8988T (cell line): ENCODE results near the gene FGD3.

ENCODE experiments used
- DNase-seq: peaks from one replicate; pipeline ENCODE4 v3.0.0; 2011

FGD3 gene

GRCh38 chr9:93058355-93059010 lies 111.2 kb downstream of the FGD3 start, which contains the start of gene SUSD3:
SUSD3 (plus strand) TSS chr9:93058701; CDS start chr9:93058743, 42 bp downstream.
- DNase-seq = no peak

- DNase-seq = no peak
Measured at GRCh38 chr9:93059011-93059714, 111.8 kb downstream of the FGD3 start.

- DNase-seq = no peak
Measured at GRCh38 chr9:93059715-93060578, 112.6 kb downstream of the FGD3 start.

GRCh38 chr9:93060746-93061259 lies 113.5 kb downstream of the FGD3 start:
- DNase-seq = no peak

- no peak for DNase-seq
Measured at GRCh38 chr9:93061260-93061751, 114.0 kb downstream of the FGD3 start.

- no peak for DNase-seq
Measured at GRCh38 chr9:93061791-93062763, 114.8 kb downstream of the FGD3 start.

- DNase-seq = no peak
Measured at GRCh38 chr9:93064392-93065134, 117.2 kb downstream of the FGD3 start.

- DNase-seq = no peak
Measured at GRCh38 chr9:93065135-93065720, 117.9 kb downstream of the FGD3 start.

GRCh38 chr9:93066978-93067603 lies 119.8 kb downstream of the FGD3 start:
- DNase-seq = no peak

- DNase-seq = no peak
Measured at GRCh38 chr9:93068956-93069355, 121.6 kb downstream of the FGD3 start.

GRCh38 chr9:93071464-93071863 lies 124.1 kb downstream of the FGD3 start:
- DNase-seq = peak; percentile 49

GRCh38 chr9:93072383-93072795 lies 125.1 kb downstream of the FGD3 start:
- DNase-seq = no peak

- DNase-seq = no peak
Measured at GRCh38 chr9:93076101-93076791, 128.9 kb downstream of the FGD3 start.

- DNase-seq = no peak
Measured at GRCh38 chr9:93076792-93077128, 129.4 kb downstream of the FGD3 start.

- no peak for DNase-seq
Measured at GRCh38 chr9:93077367-93077766, 130.0 kb downstream of the FGD3 start.

GRCh38 chr9:93077811-93078210 lies 130.5 kb downstream of the FGD3 start:
- DNase-seq = no peak

GRCh38 chr9:93079371-93079770 lies 132.0 kb downstream of the FGD3 start:
- DNase-seq = no peak

- DNase-seq = no peak
Measured at GRCh38 chr9:93080406-93080805, 133.1 kb downstream of the FGD3 start.

GRCh38 chr9:93081081-93081529 lies 133.8 kb downstream of the FGD3 start:
- no peak for DNase-seq

- DNase-seq = no peak
Measured at GRCh38 chr9:93081931-93082330, 134.6 kb downstream of the FGD3 start.
